Measurements from ENCODE around the gene PEX10.
"Not testable (repeated sequence)": the region's sequence is repeated elsewhere in the genome, so short reads cannot be mapped to it uniquely, and the experiment has no call there.

The PEX10 gene

DNA sequence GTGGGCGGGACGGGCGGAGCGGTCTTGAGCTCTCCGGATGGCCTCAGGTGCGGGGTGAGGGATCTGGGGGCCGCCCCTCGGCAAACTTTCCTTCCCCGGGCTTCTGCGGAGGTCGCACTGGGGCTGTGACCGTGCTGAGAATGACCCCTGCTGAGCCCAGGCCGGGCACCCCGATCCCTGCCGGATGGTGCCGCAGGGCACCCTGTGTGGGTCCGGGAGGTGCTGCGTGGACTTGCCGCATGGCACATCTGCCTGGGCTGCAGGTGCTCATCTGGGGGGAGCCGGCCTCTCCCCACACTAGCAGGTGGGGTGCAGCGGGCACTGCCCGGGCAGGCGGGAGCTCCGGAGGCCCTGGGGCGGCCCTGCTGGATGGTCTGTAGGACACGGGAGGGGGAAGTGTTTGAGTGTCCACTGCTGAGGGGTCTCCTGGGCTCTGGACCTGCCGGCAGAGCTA lies 31.8 kb upstream of the PEX10 start:
- H3K27ac ChIP-seq: peak overlapping the region; percentile 87
- ChIA-PET CTCF (interaction anchor here (0.6 kb wide), 1 partner anchor 31 kb away, joined by 3 read pairs; no protein-coding TSS in a partner anchor), POLR2A (ENCODE audit: low non-redundant PET) (no interaction called here)
- no peak for DNase-seq (ENCODE audit: low spot score)
- no peak for TF ChIP-seq CTCF (conservative IDR thresholded peaks at IDR 0.05; ENCODE audit: low read depth)

GRCh38 chr1:2443277-2444137 lies 31.1 kb upstream of the PEX10 start:
- no peak for DNase-seq (ENCODE audit: low spot score)
- CTCF ChIA-PET: interaction anchor here (0.6 to 0.7 kb wide), 2 partner anchors 30 to 720 kb away, joined by 3 read pairs; no protein-coding TSS in a partner anchor

GRCh38 chr1:2442661-2443060 lies 30.3 kb upstream of the PEX10 start:
- ChIA-PET POLR2A (ENCODE audit: low non-redundant PET) (no interaction called here), CTCF (interaction anchor here (0.7 kb wide), 1 partner anchor 720 kb away, joined by 3 read pairs; no protein-coding TSS in a partner anchor)
- peak overlapping the region; percentile 49 for H3K27ac ChIP-seq
- DNase-seq (ENCODE audit: low spot score): no peak
- TF ChIP-seq CTCF (conservative IDR thresholded peaks at IDR 0.05; ENCODE audit: low read depth): no peak

More at GRCh38 chr1:2443277-2444137, 31.1 kb upstream of the PEX10 start:
- POLR2A ChIA-PET (ENCODE audit: low non-redundant PET): no interaction called here
- H3K27ac ChIP-seq: peak overlapping the region; percentile 87
- TF ChIP-seq CTCF (conservative IDR thresholded peaks at IDR 0.05; ENCODE audit: low read depth): no peak

- no peak for DNase-seq (ENCODE audit: low spot score)
- TF ChIP-seq CTCF (conservative IDR thresholded peaks at IDR 0.05; ENCODE audit: low read depth): no peak
- ChIA-PET CTCF (interaction anchor here (0.9 kb wide), 1 partner anchor 14 kb away, joined by 3 read pairs; no protein-coding TSS in a partner anchor), POLR2A (ENCODE audit: low non-redundant PET) (no interaction called here)
- peak overlapping the region; percentile 49 for H3K27ac ChIP-seq
Observed at GRCh38 chr1:2441746-2442145, 29.4 kb upstream of the PEX10 start.

GRCh38 chr1:2440346-2440745 lies 28.0 kb upstream of the PEX10 start:
- DNase-seq (ENCODE audit: low spot score); POLR2A ChIA-PET (ENCODE audit: low non-redundant PET); H3K27ac ChIP-seq; CTCF ChIA-PET: not testable (repeated sequence)

DNA sequence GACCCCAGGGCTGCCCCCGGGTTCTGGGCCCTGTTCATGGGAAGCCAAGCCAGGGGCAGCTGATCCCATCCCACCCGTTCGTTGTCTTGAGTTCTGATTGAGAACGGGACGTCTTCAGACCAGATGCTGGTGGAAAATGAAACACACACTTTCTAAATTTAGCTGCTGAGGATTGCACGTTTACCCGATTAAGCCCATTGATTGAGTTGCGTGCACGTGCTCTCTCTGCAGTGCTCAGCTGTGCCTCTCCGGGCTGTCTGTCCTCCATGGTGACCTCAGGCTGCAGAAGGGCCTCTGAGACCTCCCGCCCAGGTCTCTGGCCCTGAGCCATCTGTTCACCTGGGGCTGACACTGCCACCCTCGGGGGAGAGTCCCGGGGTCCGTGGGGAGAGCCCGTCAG lies 27.0 kb upstream of the PEX10 start:
- ChIA-PET CTCF (no interaction called here), POLR2A (ENCODE audit: low non-redundant PET) (no interaction called here)
- TF ChIP-seq CTCF (conservative IDR thresholded peaks at IDR 0.05; ENCODE audit: low read depth): no peak
- no peak for DNase-seq (ENCODE audit: low spot score)
- H3K27ac ChIP-seq: peak overlapping the region; percentile 51

GRCh38 chr1:2438641-2439040 lies 26.3 kb upstream of the PEX10 start:
- no peak for DNase-seq (ENCODE audit: low spot score)
- peak overlapping the region; percentile 51 for H3K27ac ChIP-seq
- no peak for TF ChIP-seq CTCF (conservative IDR thresholded peaks at IDR 0.05; ENCODE audit: low read depth)
- ChIA-PET POLR2A (ENCODE audit: low non-redundant PET) (no interaction called here), CTCF (no interaction called here)
